CD4-positive, alpha-beta memory T cell (primary cell): Measurements from ENCODE around the gene GPC6. TPM values are rescaled to one million over a fixed set of nuclear protein-coding genes. Genes with fewer than 3 reads are reported as not detected.

Source experiments
- CTCF ChIA-PET: fragments of 350-600 bp; sonication (Branson Sonifier 250); formaldehyde crosslinking; loops from one replicate; lab custom pipeline; 2021; ENCODE audit warnings: inconsistent platforms; ENCODE audit not compliant: partially characterized antibody; lab: Charles Lee
- POLR2A ChIA-PET: fragments of 350-600 bp; sonication (Branson Sonifier 250); formaldehyde crosslinking; loops from one replicate; lab custom pipeline; 2021; ENCODE audit not compliant: partially characterized antibody; lab: Charles Lee
- DNase-seq, 5 donors: peaks; one replicate each; pipeline versions ENCODE4 v3.0.0 to v3.0.0-alpha.2; 2020 to 2022; ENCODE audit warnings: mixed read lengths in 1 of 5
- H3K27ac ChIP-seq: one replicate; pipeline ENCODE4 v1.7.0; 2013; ENCODE audit warnings: low read depth, low read length
- H3K27me3 ChIP-seq: 2 replicates; pipeline ENCODE4 v1.7.0; 2013; ENCODE audit warnings: mild to moderate bottlenecking, low read length, moderate library complexity; ENCODE audit not compliant: insufficient read depth
- H3K36me3 ChIP-seq: 2 replicates; pipeline ENCODE4 v1.7.0; 2013; ENCODE audit warnings: mild to moderate bottlenecking, low read length, moderate library complexity; ENCODE audit not compliant: insufficient read depth
- H3K4me1 ChIP-seq: 2 replicates; pipeline ENCODE4 v1.7.0; 2013; ENCODE audit warnings: mild to moderate bottlenecking, low read length, moderate library complexity; ENCODE audit not compliant: insufficient read depth
- H3K4me3 ChIP-seq, 2 donors: one replicate each; pipeline ENCODE4 v1.7.0; 2013; ENCODE audit warnings: low read length in 2 of 2, mild to moderate bottlenecking in 1 of 2
- H3K9me3 ChIP-seq, 2 donors: one replicate each; pipeline ENCODE4 v1.7.0; 2013; ENCODE audit warnings: low read length in 2 of 2, control low read depth in 1 of 2; ENCODE audit not compliant: control insufficient read depth in 1 of 2
- H3K27ac Mint-ChIP-seq, 7 donors: one replicate each; pipeline ENCODE4 v1.8.0; 2020 to 2021; ENCODE audit warnings: mixed read lengths in 7 of 7, mild to moderate bottlenecking in 6 of 7, inconsistent platforms in 3 of 7, moderate library complexity in 3 of 7
- H3K27me3 Mint-ChIP-seq, 2 donors: one replicate each; pipeline ENCODE4 v1.8.0; 2020 to 2021; ENCODE audit warnings: mixed read lengths in 2 of 2
- H3K36me3 Mint-ChIP-seq, 2 donors: one replicate each; pipeline ENCODE4 v1.8.0; 2020 to 2021; ENCODE audit warnings: mixed read lengths in 2 of 2, inconsistent platforms in 1 of 2, mild to moderate bottlenecking in 1 of 2
- H3K4me1 Mint-ChIP-seq, 4 donors: one replicate each; pipeline ENCODE4 v1.8.0; 2020 to 2021; ENCODE audit warnings: mixed read lengths in 4 of 4, mild to moderate bottlenecking in 1 of 4
- H3K4me3 Mint-ChIP-seq, 8 donors: one replicate each; pipeline ENCODE4 v1.8.0; 2020 to 2021; ENCODE audit warnings: mixed read lengths in 8 of 8, mild to moderate bottlenecking in 7 of 8, moderate library complexity in 6 of 8, inconsistent platforms in 3 of 8
- H3K9me3 Mint-ChIP-seq, 8 donors: one replicate each; pipeline ENCODE4 v1.8.0; 2020 to 2021; ENCODE audit warnings: mixed read lengths in 8 of 8, mild to moderate bottlenecking in 5 of 8, inconsistent platforms in 3 of 8, moderate library complexity in 1 of 8
- intact Hi-C: fragments of 100-400 bp; cut with micrococcal nuclease; formaldehyde crosslinking; loops from one replicate; pipeline ENCODE4 v1.15.1; 2023
- polyA plus RNA-seq, 2 donors: library from polyadenylated mRNA; unstranded; fragments of 300-500 nt; fragmentation: Illumina TruSeq; gene quantifications; one replicate each; pipeline ENCODE4 v1.2.3, GENCODE V29; 2021
- total RNA-seq, 2 experiments: library from RNA; stranded (reverse); gene quantifications; one replicate each; pipeline ENCODE4 v1.2.3, GENCODE V29; 2021

GPC6 gene
- total and polyA plus RNA-seq, 4 experiments from 2014 or later, result not detected

DNA sequence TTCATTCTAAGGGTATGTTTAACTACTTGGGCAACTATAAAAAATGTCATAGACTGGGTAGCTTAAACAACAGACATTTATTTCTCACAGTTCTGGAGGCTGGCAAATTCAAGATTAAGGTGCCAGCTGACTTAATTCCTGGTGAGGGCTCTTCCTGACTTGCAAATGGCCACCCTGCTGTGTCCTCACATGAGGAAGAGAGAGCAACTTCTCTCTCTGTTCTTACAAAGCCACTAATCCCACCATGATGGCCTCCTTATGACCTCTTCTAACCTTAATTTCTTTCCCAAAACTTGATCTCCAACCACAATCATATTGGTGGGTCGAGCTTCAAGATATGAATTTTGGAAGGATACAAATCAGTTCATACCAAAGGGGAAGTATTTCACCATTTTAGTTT is 853.9 kb downstream of the GPC6 start:
- no peak for DNase-seq
- intact Hi-C loops, result no loop called here
- H3K36me3 Mint-ChIP-seq, result no peaks in the 10 kb centered on the region
- ChIA-PET POLR2A (no interaction called here), CTCF (no interaction called here)
- H3K9me3 Mint-ChIP-seq, result peaks cover 0 to 16% (median 3%) of the 10 kb centered on the region in 8 donors
- Histone ChIP-seq H3K4me3 (no peak overlapping the region), H3K36me3 (no peaks in the 10 kb centered on the region), H3K27me3 (no peaks in the 10 kb centered on the region), H3K9me3 (no peaks in the 10 kb centered on the region), H3K27ac (no peak overlapping the region), H3K4me1 (no peaks in the 10 kb centered on the region)
- H3K27ac Mint-ChIP-seq, result no peak overlapping the region
- H3K4me3 Mint-ChIP-seq, result no peak overlapping the region
- no peaks in the 10 kb centered on the region for H3K4me1 Mint-ChIP-seq
- H3K27me3 Mint-ChIP-seq, result peaks cover 0 to 15% of the 10 kb centered on the region in 2 donors

DNA sequence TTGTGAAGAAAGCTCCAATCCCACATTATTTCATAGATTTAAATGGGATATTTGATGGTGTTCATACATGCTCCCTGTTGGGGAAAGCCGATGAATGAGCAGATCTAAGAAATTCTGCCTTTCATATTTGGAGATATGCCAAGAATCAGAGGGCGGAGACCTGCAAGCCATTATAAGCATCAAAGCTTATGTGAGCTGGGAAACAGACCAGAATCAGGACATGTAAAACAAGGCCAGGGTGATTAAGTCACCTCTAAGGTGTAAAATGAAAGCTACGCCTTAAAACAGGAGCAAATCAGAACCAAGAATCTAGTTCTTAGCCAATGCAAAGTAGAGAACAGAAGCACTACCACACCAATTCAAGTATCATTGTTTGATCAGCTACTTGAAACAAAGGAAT is 860.5 kb downstream of the GPC6 start:
- Histone ChIP-seq H3K9me3 (no peaks in the 10 kb centered on the region), H3K36me3 (no peaks in the 10 kb centered on the region), H3K4me1 (no peaks in the 10 kb centered on the region), H3K27ac (no peak overlapping the region), H3K4me3 (no peak overlapping the region), H3K27me3 (no peaks in the 10 kb centered on the region)
- H3K4me3 Mint-ChIP-seq, result no peak overlapping the region
- no peak overlapping the region for H3K27ac Mint-ChIP-seq
- CTCF ChIA-PET, result no interaction called here
- intact Hi-C loops, result no loop called here
- H3K9me3 Mint-ChIP-seq, result no peaks in the 10 kb centered on the region
- peaks cover 0 to 5% (median 1%) of the 10 kb centered on the region in 4 donors for H3K4me1 Mint-ChIP-seq
- DNase-seq, result no peak
- peaks cover 0 to 2% of the 10 kb centered on the region in 2 donors for H3K27me3 Mint-ChIP-seq
- POLR2A ChIA-PET, result no interaction called here
- no peaks in the 10 kb centered on the region for H3K36me3 Mint-ChIP-seq

- H3K36me3 ChIP-seq, result no peaks in the 10 kb centered on the region
- no peak overlapping the region for H3K4me3 ChIP-seq
- no peak overlapping the region for H3K27ac ChIP-seq
- CTCF ChIA-PET, result no interaction called here
- H3K27me3 Mint-ChIP-seq, result no peaks in the 10 kb centered on the region
- DNase-seq, result no peak
- POLR2A ChIA-PET, result no interaction called here
- no peaks in the 10 kb centered on the region for H3K27me3 ChIP-seq
- no peak overlapping the region for H3K27ac Mint-ChIP-seq
- intact Hi-C loops, result no loop called here
- H3K36me3 Mint-ChIP-seq, result no peaks in the 10 kb centered on the region
- no peak overlapping the region for H3K4me3 Mint-ChIP-seq
- peaks cover 0 to 5% (median 1%) of the 10 kb centered on the region in 4 donors for H3K4me1 Mint-ChIP-seq
- no peaks in the 10 kb centered on the region for H3K9me3 ChIP-seq
- no peaks in the 10 kb centered on the region for H3K4me1 ChIP-seq
- H3K9me3 Mint-ChIP-seq, result peaks cover 0 to 4% (median under 1%) of the 10 kb centered on the region in 8 donors
Measured at GRCh38 chr13:94088742-94089141, 862.1 kb downstream of the GPC6 start.

GRCh38 chr13:94090773-94091480 is 864.3 kb downstream of the GPC6 start:
- Mint-ChIP-seq H3K9me3 (peaks cover 0 to 4% (median under 1%) of the 10 kb centered on the region in 8 donors), H3K4me1 (peaks cover 0 to 5% (median 1%) of the 10 kb centered on the region in 4 donors), H3K4me3 (no peak overlapping the region), H3K27ac (no peak overlapping the region), H3K27me3 (no peaks in the 10 kb centered on the region), H3K36me3 (no peaks in the 10 kb centered on the region)
- Histone ChIP-seq H3K9me3 (no peaks in the 10 kb centered on the region), H3K36me3 (no peaks in the 10 kb centered on the region), H3K4me3 (no peak overlapping the region), H3K4me1 (no peaks in the 10 kb centered on the region), H3K27ac (no peak overlapping the region), H3K27me3 (no peaks in the 10 kb centered on the region)
- DNase-seq, result no peak
- CTCF ChIA-PET, result no interaction called here
- POLR2A ChIA-PET, result no interaction called here
- intact Hi-C loops, result no loop called here

DNA sequence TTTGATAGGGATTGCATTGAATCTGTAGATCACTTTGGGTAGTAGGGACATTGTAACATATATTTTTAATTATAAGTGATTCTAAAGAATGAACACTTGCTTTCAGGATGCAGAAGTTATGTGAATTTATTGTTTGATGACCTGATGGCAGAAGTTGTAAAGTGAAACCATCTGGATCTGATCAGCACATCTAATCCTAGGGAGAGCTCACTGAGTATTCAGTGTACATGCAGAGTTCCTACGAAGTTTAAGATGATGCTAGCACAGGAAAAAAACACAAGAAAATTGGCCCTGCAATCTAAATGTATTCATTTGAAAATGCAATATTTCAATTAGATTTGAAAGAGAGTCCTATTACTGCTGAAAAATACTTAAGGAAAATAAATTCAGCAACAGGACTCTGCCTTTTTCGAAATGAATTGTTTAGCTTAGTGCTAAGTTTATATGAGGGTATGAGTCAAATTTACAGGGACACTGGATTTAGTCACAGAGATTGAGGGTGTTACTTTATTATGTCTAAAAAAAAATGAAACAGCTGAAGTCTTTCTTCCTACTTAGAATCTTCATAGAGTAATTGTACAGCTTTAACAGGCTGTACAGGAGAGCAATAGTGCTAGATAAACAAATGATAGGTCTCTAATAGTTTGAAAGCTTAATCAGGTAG is 867.2 kb downstream of the GPC6 start:
- no peaks in the 10 kb centered on the region for H3K27me3 ChIP-seq
- intact Hi-C loops, result no loop called here
- H3K36me3 ChIP-seq, result no peaks in the 10 kb centered on the region
- DNase-seq, result no peak
- Mint-ChIP-seq H3K27ac (no peak overlapping the region), H3K4me3 (no peak overlapping the region), H3K4me1 (peaks cover 0 to 5% (median 1%) of the 10 kb centered on the region in 4 donors), H3K9me3 (peaks cover 0 to 4% (median under 1%) of the 10 kb centered on the region in 8 donors), H3K27me3 (no peaks in the 10 kb centered on the region), H3K36me3 (no peaks in the 10 kb centered on the region)
- no peak overlapping the region for H3K27ac ChIP-seq
- no peaks in the 10 kb centered on the region for H3K9me3 ChIP-seq
- ChIA-PET POLR2A (no interaction called here), CTCF (no interaction called here)
- H3K4me1 ChIP-seq, result no peaks in the 10 kb centered on the region
- H3K4me3 ChIP-seq, result no peak overlapping the region

DNA sequence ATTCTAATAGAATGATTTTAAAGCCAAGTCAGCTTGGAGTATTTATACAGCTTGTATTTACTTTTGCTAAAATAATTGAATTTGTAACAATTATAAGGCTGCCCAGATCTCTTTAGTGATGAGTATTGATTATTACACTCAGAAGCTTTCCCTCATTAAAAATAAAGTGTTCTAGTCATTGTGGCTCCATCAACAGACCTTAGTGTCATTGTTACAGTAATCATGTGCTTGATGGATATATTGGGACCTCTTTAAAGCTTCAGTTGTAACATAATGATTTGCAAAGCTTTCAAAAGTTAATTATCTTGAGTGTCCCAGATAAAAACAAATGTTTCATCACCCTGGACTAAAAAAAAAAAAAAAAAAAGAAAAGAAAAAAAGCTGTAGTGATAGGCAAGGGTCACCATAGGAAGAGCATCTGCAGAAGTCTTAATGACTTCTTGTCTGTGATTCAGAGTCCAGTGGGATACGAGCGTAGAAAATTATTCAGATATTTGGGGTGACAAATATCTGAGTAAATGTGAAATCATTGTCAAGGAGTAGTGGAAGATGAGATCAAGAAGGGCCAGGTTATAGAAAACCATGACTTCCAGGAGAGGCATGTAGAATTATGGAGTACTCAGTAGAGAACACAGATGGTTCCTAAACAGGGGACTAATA is 883.2 kb downstream of the GPC6 start:
- Mint-ChIP-seq H3K27me3 (peaks cover 5 to 12% of the 10 kb centered on the region in 2 donors), H3K4me1 (no peaks in the 10 kb centered on the region), H3K36me3 (no peaks in the 10 kb centered on the region), H3K4me3 (no peak overlapping the region), H3K27ac (no peak overlapping the region), H3K9me3 (peaks cover 0 to 10% (median 3%) of the 10 kb centered on the region in 8 donors)
- Histone ChIP-seq H3K27me3 (no peaks in the 10 kb centered on the region), H3K4me3 (no peak overlapping the region), H3K36me3 (no peaks in the 10 kb centered on the region), H3K27ac (no peak overlapping the region), H3K4me1 (no peaks in the 10 kb centered on the region), H3K9me3 (no peaks in the 10 kb centered on the region)
- CTCF ChIA-PET, result interaction anchor here (1.5 kb wide), 1 partner anchor 11 kb away, joined by 3 read pairs; no protein-coding TSS in a partner anchor
- intact Hi-C loops, result no loop called here
- POLR2A ChIA-PET, result no interaction called here
- DNase-seq, result no peak

GRCh38 chr13:94112227-94112626 is 885.6 kb downstream of the GPC6 start:
- DNase-seq, result no peak
- POLR2A ChIA-PET, result no interaction called here
- Histone ChIP-seq H3K27me3 (no peaks in the 10 kb centered on the region), H3K36me3 (no peaks in the 10 kb centered on the region), H3K4me1 (no peaks in the 10 kb centered on the region), H3K4me3 (no peak overlapping the region), H3K27ac (no peak overlapping the region), H3K9me3 (no peaks in the 10 kb centered on the region)
- Mint-ChIP-seq H3K4me1 (no peaks in the 10 kb centered on the region), H3K4me3 (no peak overlapping the region), H3K36me3 (no peaks in the 10 kb centered on the region), H3K27me3 (peaks cover 0 to 4% of the 10 kb centered on the region in 2 donors), H3K27ac (no peak overlapping the region), H3K9me3 (peaks cover 0 to 3% (median 0%) of the 10 kb centered on the region in 8 donors)
- CTCF ChIA-PET, result no interaction called here
- intact Hi-C loops, result no loop called here
